Measurements from ENCODE around the gene RPP14. TPM values are rescaled to one million over a fixed set of nuclear protein-coding genes. Genes with fewer than 3 reads are reported as not detected.
"Not testable (repeated sequence)": the region's sequence is repeated elsewhere in the genome, so short reads cannot be mapped to it uniquely, and the experiment has no call there.

Gene RPP14
- total RNA-seq, 1 donor from 2014 or later = 20.3 TPM

- TF ChIP-seq CTCF (IDR thresholded peaks at IDR 0.05; ENCODE audit: insufficient read depth, low read length, severe bottlenecking) = no peak
- H3K4me3 ChIP-seq (ENCODE audit: low read depth, low read length) = no peak overlapping the region
- H3K27me3 ChIP-seq (ENCODE audit: control insufficient read depth, insufficient read depth, low read length) = no peaks in the 10 kb centered on the region
- FAIRE-seq (no peak), DNase-seq (ENCODE audit: low read depth) (no peak)
- H3K36me3 ChIP-seq (ENCODE audit: control insufficient read depth, insufficient read depth, low read length) = no peaks in the 10 kb centered on the region
Observed at GRCh38 chr3:58272891-58273290, 33.2 kb upstream of the RPP14 start.

- H3K27me3 ChIP-seq (ENCODE audit: control insufficient read depth, insufficient read depth, low read length); FAIRE-seq; DNase-seq (ENCODE audit: low read depth); H3K4me3 ChIP-seq (ENCODE audit: low read depth, low read length); H3K36me3 ChIP-seq (ENCODE audit: control insufficient read depth, insufficient read depth, low read length): not testable (repeated sequence)
Observed at GRCh38 chr3:58273362-58273761, 32.7 kb upstream of the RPP14 start.

- TF ChIP-seq CTCF (IDR thresholded peaks at IDR 0.05; ENCODE audit: insufficient read depth, low read length, severe bottlenecking) = no peak
- no peaks in the 10 kb centered on the region for H3K36me3 ChIP-seq (ENCODE audit: control insufficient read depth, insufficient read depth, low read length)
- DNase-seq (ENCODE audit: low read depth) = no peak
- H3K27me3 ChIP-seq (ENCODE audit: control insufficient read depth, insufficient read depth, low read length) = no peaks in the 10 kb centered on the region
- no peak overlapping the region for H3K4me3 ChIP-seq (ENCODE audit: low read depth, low read length)
- FAIRE-seq = no peak
Observed at GRCh38 chr3:58274027-58274614, 31.9 kb upstream of the RPP14 start.

GRCh38 chr3:58281069-58281468 lies 25.0 kb upstream of the RPP14 start:
- Histone ChIP-seq H3K36me3 (ENCODE audit: control insufficient read depth, insufficient read depth, low read length) (peaks cover 1% of the 10 kb centered on the region), H3K4me3 (ENCODE audit: low read depth, low read length) (no peak overlapping the region), H3K27me3 (ENCODE audit: control insufficient read depth, insufficient read depth, low read length) (no peaks in the 10 kb centered on the region)
- FAIRE-seq = no peak
- TF ChIP-seq CTCF (IDR thresholded peaks at IDR 0.05; ENCODE audit: insufficient read depth, low read length, severe bottlenecking) = no peak
- no peak for DNase-seq (ENCODE audit: low read depth)

GRCh38 chr3:58285334-58285733 lies 20.7 kb upstream of the RPP14 start:
- no peak for TF ChIP-seq CTCF (IDR thresholded peaks at IDR 0.05; ENCODE audit: insufficient read depth, low read length, severe bottlenecking)
- no peak overlapping the region for H3K4me3 ChIP-seq (ENCODE audit: low read depth, low read length)
- peak; percentile 62 for FAIRE-seq

GRCh38 chr3:58287354-58287753 lies 18.7 kb upstream of the RPP14 start:
- FAIRE-seq (no peak), DNase-seq (ENCODE audit: low read depth) (no peak)
- no peaks in the 10 kb centered on the region for H3K27me3 ChIP-seq (ENCODE audit: control insufficient read depth, insufficient read depth, low read length)
- H3K36me3 ChIP-seq (ENCODE audit: control insufficient read depth, insufficient read depth, low read length) = peaks cover 1% of the 10 kb centered on the region
- TF ChIP-seq CTCF (IDR thresholded peaks at IDR 0.05; ENCODE audit: insufficient read depth, low read length, severe bottlenecking) = no peak
- H3K4me3 ChIP-seq (ENCODE audit: low read depth, low read length) = no peak overlapping the region

More at GRCh38 chr3:58285334-58285733, 20.7 kb upstream of the RPP14 start:
- DNase-seq (ENCODE audit: low read depth) = no peak
- Histone ChIP-seq H3K36me3 (ENCODE audit: control insufficient read depth, insufficient read depth, low read length) (peaks cover 1% of the 10 kb centered on the region), H3K27me3 (ENCODE audit: control insufficient read depth, insufficient read depth, low read length) (no peaks in the 10 kb centered on the region)

Measured in bronchial epithelial cell (primary cell).